Fibroblast of skin of right biceps (primary cell): Measurements from ENCODE around the gene NEURL2.
A peak's percentile ranks its signal among the peaks of the same experiment; 100 is the strongest.
"Not testable (repeated sequence)": the region's sequence is repeated elsewhere in the genome, so short reads cannot be mapped to it uniquely, and the experiment has no call there.

Experiments used
- DNase-seq: peaks from one replicate; pipeline ENCODE4 v3.0.0-alpha.2; 2013

The NEURL2 gene

GRCh38 chr20:45919542-45920399 lies 28.8 kb upstream of the NEURL2 start:
- DNase-seq = peak; percentile 35

DNA sequence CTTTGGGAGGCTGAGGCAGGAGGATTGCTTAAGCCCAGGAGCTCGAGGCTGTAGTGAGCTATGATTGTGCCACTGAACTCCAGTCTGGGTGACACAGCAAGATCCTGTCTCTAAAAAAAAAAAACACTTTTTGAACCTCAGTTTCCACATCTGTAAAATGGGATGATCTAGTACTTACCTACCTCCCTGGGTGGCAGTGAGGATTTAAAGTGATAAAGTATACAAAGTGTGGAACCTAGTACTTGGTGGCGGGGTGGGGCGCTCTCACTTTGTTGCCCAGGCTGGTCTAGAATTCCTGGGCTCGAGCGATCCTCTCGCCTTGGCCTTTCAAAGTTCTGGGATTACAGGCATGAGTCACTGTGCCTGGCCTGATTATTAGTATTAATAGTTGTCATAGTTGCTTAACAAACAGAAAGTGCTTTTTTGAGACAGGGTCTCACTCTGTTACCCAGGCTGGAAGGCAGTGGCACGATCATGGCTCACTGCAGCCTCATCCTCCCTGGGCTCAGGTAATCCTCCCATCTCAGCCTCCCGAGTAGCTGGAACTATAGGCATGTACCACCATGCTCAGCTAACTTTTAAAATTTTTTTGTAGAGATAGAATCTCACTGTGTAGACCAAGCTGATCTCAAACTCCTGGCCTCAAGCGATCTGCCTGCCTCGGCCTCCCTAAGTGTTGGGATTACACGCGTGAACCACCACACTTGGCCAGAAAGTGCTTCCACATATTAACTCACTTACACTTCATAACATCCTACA lies 27.9 kb upstream of the NEURL2 start:
- no peak for DNase-seq

- DNase-seq = no peak
Measured at GRCh38 chr20:45918182-45918737, 27.3 kb upstream of the NEURL2 start.

- peak; percentile 18 for DNase-seq
Measured at GRCh38 chr20:45917790-45918141, 26.8 kb upstream of the NEURL2 start.

GRCh38 chr20:45913116-45913515 lies 22.1 kb upstream of the NEURL2 start:
- DNase-seq = no peak

DNA sequence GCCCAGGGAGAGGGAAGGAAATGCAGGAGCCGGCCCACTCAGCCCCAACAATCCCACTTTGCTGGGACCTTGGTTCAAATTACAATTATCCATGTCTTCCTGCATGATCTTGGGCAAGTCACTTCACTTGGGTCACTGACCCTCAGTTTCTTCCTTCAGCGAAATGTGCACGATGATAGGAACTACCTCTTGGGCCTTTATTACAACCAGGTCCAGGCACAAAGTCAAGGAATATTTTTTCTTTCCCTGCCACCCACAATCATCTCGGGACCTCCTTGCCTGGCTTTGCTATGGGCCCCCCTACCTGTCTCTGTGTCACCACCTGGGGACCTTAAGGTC lies 21.3 kb upstream of the NEURL2 start:
- no peak for DNase-seq

GRCh38 chr20:45911486-45912343 lies 20.7 kb upstream of the NEURL2 start, which contains the start of gene PLTP:
Gene PLTP, minus strand, starts transcription at chr20:45912155. Its CDS starts 703 bp downstream, at chr20:45911452.
- peak; percentile 84 for DNase-seq

GRCh38 chr20:45910670-45911485 lies 19.9 kb upstream of the NEURL2 start:
- peak; percentile 100 for DNase-seq

GRCh38 chr20:45909817-45910669 lies 19.0 kb upstream of the NEURL2 start:
- DNase-seq = no peak

GRCh38 chr20:45909336-45909808 lies 18.4 kb upstream of the NEURL2 start:
- no peak for DNase-seq

- no peak for DNase-seq
Measured at GRCh38 chr20:45908084-45908483, 17.1 kb upstream of the NEURL2 start.

GRCh38 chr20:45907219-45907948 lies 16.4 kb upstream of the NEURL2 start:
- DNase-seq = no peak

- peak; percentile 78 for DNase-seq
Measured at GRCh38 chr20:45905505-45906079, 14.6 kb upstream of the NEURL2 start.

GRCh38 chr20:45904583-45905504 lies 13.8 kb upstream of the NEURL2 start:
- no peak for DNase-seq

DNA sequence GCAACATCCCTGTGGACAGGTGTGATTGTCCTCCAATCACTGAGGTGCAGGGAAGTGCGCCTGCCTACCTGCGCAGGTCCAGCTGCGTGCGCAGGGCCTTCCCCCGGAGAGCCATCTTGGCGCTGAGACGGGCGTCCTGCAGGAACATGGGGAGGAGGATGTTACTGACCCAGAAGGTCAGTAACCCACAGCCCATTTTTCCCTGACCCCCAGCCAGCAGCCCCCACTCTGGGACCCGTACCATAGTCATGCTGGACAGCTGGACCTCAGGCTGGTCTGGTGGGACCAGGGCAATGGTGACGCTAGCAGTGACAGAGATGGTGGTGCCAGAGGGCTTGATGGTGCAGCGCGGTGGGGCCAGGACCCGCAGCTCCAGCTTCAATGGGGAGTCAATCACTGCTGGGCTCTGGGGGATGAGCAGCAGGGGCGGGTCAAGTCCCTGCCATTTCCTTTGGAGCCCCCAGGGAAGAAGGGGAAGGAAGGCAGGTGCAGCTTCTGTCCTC lies 11.2 kb upstream of the NEURL2 start:
- DNase-seq = no peak

GRCh38 chr20:45901332-45901731 lies 10.3 kb upstream of the NEURL2 start:
- DNase-seq = not testable (repeated sequence)

GRCh38 chr20:45899046-45899835 lies 8.2 kb upstream of the NEURL2 start:
- no peak for DNase-seq

GRCh38 chr20:45898285-45898684 lies 7.3 kb upstream of the NEURL2 start:
- no peak for DNase-seq
